Activated CD8-positive, alpha-beta memory T cell treated with anti-CD3 and anti-CD28 coated beads, Interleukin-2, amount 50 U/mL, for 48 hours (primary cell): ENCODE measurements around the gene COL23A1.
A peak's percentile ranks its signal among the peaks of the same experiment; 100 is the strongest.

Source experiments
- DNase-seq: peaks from one replicate; pipeline ENCODE4 v3.0.0-alpha.2; 2020

COL23A1 gene

GRCh38 chr5:178590141-178590923 is at the start of gene COL23A1:
Gene COL23A1 (minus strand): TSS chr5:178590393.
- peak; percentile 62 for DNase-seq

- DNase-seq: no peak
These were observed 47.3 kb upstream of the COL23A1 start for GRCh38 chr5:178637356-178638074.

- DNase-seq: no peak
These were observed 42.1 kb upstream of the COL23A1 start for GRCh38 chr5:178632285-178632684.

- DNase-seq: no peak
These were observed 40.8 kb upstream of the COL23A1 start for GRCh38 chr5:178630951-178631350.

- no peak for DNase-seq
These were observed 40.3 kb upstream of the COL23A1 start for GRCh38 chr5:178630475-178630930.

GRCh38 chr5:178627259-178627598 is 37.0 kb upstream of the COL23A1 start:
- no peak for DNase-seq

- DNase-seq: peak; percentile 98
These were observed 36.5 kb upstream of the COL23A1 start, which contains the start of gene CLK4 for GRCh38 chr5:178626484-178627258. Gene CLK4 (minus strand): TSS chr5:178627050. CDS start chr5:178623416, 3,634 bp downstream.

- DNase-seq: peak; percentile 53
These were observed 35.7 kb upstream of the COL23A1 start for GRCh38 chr5:178625679-178626483.

- no peak for DNase-seq
These were observed 34.7 kb upstream of the COL23A1 start for GRCh38 chr5:178624631-178625546.

- DNase-seq: no peak
These were observed 32.6 kb upstream of the COL23A1 start for GRCh38 chr5:178622679-178623247.

- DNase-seq: no peak
These were observed 29.2 kb upstream of the COL23A1 start for GRCh38 chr5:178619390-178619789.

- no peak for DNase-seq
These were observed 22.1 kb upstream of the COL23A1 start for GRCh38 chr5:178612299-178612698.

- no peak for DNase-seq
These were observed 16.1 kb upstream of the COL23A1 start for GRCh38 chr5:178606269-178606668.

GRCh38 chr5:178605788-178606187 is 15.6 kb upstream of the COL23A1 start:
- DNase-seq: no peak

GRCh38 chr5:178602752-178603151 is 12.6 kb upstream of the COL23A1 start:
- DNase-seq: no peak

GRCh38 chr5:178595750-178596149 is 5.6 kb upstream of the COL23A1 start:
- no peak for DNase-seq

- no peak for DNase-seq
These were observed 5.0 kb upstream of the COL23A1 start for GRCh38 chr5:178595150-178595549.

- DNase-seq: no peak
These were observed 781 bp upstream of the COL23A1 start for GRCh38 chr5:178590924-178591423.

GRCh38 chr5:178589180-178590140 is 733 bp downstream of the COL23A1 start:
- DNase-seq: no peak

- no peak for DNase-seq
These were observed 1.4 kb downstream of the COL23A1 start for GRCh38 chr5:178588769-178589168.
